Neutrophil (primary cell): ENCODE results near the gene PLA2R1.

Experiments
- H3K27ac ChIP-seq: fragments of 200-600 bp; sonication (generic); 2 replicates; pipeline ENCODE4 v1.5.1; 2016; ENCODE audit warnings: mild to moderate bottlenecking, moderate library complexity
- H3K27me3 ChIP-seq: fragments of 200-600 bp; sonication (generic); 2 replicates; pipeline ENCODE4 v1.6.0; 2016; ENCODE audit warnings: mild to moderate bottlenecking
- H3K36me3 ChIP-seq: fragments of 200-600 bp; sonication (generic); 2 replicates; pipeline ENCODE4 v1.5.1; 2017
- H3K4me1 ChIP-seq, 2 experiments: fragments of 200-600 bp in 1 of 2; sonication (generic) in 1 of 2; 1 replicate in 1 of 2; 2 replicates in 1 of 2; pipeline versions ENCODE4 v1.5.1 to v1.6.1; 2013 to 2016; ENCODE audit warnings: low read depth in 1 of 2, low read length in 1 of 2, mild to moderate bottlenecking in 1 of 2, moderate library complexity in 1 of 2; ENCODE audit not compliant: control insufficient read depth in 1 of 2, insufficient read depth in 1 of 2
- H3K4me3 ChIP-seq, 2 experiments: fragments of 200-600 bp in 1 of 2; sonication (generic) in 1 of 2; 1 replicate in 1 of 2; 2 replicates in 1 of 2; pipeline ENCODE4 v1.5.1; 2013 to 2016; ENCODE audit warnings: low read depth in 1 of 2, low read length in 1 of 2, mild to moderate bottlenecking in 1 of 2, moderate library complexity in 1 of 2
- H3K9me3 ChIP-seq: fragments of 200-600 bp; sonication (generic); 2 replicates; pipeline ENCODE4 v1.5.1; 2016
- TF ChIP-seq, protein P1 (sequence below): fragments of 200-600 bp; sonication (generic); IDR thresholded peaks from 2 replicates; pipeline ENCODE4 v1.5.1; 2016; ENCODE audit warnings: antibody characterized with exemption

The PLA2R1 gene

DNA sequence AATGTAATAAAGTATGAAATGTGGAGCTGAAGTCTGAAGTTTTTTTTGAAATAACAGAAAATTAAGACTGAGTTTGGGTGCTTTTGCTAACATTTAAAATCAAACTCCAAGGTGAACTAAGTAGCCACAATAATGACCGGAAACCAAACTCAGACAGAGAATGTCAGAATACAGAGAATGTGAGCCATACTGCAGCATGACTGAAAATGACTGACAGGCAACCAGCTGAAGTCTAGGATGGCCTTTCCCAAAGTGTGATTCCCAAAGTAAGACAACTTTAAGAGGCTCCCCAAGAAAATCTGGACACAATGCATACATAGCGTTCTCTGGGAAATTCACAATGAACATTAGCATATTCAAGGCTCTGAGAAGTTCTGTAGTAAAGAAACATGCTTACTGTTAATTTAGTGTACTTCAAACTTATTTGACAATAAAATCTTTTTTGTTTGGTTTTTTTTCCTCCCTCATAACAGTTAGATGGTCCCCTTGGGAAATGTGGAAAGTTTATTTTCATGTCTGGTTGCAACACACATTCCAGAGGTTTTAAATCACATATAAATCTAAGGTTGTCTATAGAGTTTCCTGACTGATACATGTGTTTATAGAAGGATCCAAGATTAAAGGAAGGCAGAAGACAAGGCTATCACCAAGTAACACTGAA lies 28.6 kb downstream of the PLA2R1 start:
- Histone ChIP-seq H3K27ac (no peak overlapping the region), H3K36me3 (no peaks in the 10 kb centered on the region), H3K9me3 (no peaks in the 10 kb centered on the region), H3K4me3 (no peak overlapping the region), H3K4me1 (no peaks in the 10 kb centered on the region), H3K27me3 (peaks cover under 1% of the 10 kb centered on the region)
- TF ChIP-seq, protein P1, sequence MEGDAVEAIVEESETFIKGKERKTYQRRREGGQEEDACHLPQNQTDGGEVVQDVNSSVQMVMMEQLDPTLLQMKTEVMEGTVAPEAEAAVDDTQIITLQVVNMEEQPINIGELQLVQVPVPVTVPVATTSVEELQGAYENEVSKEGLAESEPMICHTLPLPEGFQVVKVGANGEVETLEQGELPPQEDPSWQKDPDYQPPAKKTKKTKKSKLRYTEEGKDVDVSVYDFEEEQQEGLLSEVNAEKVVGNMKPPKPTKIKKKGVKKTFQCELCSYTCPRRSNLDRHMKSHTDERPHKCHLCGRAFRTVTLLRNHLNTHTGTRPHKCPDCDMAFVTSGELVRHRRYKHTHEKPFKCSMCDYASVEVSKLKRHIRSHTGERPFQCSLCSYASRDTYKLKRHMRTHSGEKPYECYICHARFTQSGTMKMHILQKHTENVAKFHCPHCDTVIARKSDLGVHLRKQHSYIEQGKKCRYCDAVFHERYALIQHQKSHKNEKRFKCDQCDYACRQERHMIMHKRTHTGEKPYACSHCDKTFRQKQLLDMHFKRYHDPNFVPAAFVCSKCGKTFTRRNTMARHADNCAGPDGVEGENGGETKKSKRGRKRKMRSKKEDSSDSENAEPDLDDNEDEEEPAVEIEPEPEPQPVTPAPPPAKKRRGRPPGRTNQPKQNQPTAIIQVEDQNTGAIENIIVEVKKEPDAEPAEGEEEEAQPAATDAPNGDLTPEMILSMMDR = no peak

DNA sequence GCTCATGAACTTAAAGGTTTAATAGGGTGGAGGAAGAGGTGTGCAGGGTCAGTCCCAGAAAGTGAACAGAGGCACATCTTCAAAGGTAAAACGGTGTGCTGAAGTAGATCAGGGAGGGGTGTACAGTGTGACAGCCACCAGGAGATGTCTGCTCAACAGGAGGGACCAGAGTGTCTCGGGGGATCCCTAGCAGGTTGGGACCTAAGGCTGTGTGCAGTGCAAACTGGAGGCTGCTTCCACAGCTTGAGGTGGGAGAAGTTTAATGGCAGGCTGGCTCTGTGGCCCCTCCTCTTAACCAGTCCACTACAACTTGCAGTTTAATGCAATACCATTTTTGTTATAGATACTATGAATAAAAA lies 33.2 kb downstream of the PLA2R1 start:
- no peaks in the 10 kb centered on the region for H3K36me3 ChIP-seq
- no peaks in the 10 kb centered on the region for H3K9me3 ChIP-seq
- no peak overlapping the region for H3K27ac ChIP-seq
- H3K4me1 ChIP-seq = no peaks in the 10 kb centered on the region
- H3K27me3 ChIP-seq = peaks cover 4% of the 10 kb centered on the region
- no peak overlapping the region for H3K4me3 ChIP-seq
- TF ChIP-seq, protein P1 = no peak

DNA sequence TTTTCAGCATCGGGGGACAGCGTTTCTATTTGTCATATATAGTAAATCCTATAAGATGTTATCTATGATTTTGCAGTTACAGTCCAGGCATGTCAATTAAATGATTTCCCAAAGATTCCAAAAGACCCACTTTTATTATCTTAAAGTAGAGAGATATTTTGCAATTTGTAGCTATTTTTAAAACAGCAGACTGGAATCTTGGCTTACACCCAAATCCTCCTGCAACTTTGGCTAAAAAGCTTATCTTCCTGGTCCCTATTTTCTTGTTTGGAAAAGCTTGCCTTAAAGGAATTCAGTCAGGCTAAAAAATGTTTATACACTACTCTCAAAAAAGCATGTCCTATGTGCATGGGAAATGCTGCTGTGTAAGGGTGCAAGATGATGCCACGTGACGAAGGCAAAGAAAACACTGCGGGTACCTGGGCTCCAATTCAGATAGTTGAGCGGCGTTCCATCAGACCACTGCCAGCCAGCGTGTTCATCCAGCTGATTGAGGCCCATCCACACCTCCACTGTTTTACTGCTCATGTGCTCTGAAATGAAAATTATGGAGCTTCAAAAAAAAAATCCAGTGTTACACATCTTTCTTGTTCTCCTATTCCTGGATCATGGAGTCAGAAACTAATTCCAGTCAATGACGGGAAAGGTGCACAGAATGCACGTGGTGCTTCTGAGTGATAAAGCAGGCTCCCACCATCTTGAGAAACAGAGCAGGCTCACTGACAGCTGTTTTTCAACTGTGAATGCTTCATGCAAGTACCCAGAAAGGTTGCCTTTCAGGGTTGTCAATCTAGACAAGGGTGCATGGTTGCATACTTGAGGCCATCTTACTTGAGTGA lies 33.8 kb downstream of the PLA2R1 start:
- Histone ChIP-seq H3K27me3 (peaks cover 4% of the 10 kb centered on the region), H3K9me3 (no peaks in the 10 kb centered on the region), H3K36me3 (no peaks in the 10 kb centered on the region), H3K4me3 (no peak overlapping the region), H3K4me1 (no peaks in the 10 kb centered on the region), H3K27ac (no peak overlapping the region)
- TF ChIP-seq, protein P1 = no peak

DNA sequence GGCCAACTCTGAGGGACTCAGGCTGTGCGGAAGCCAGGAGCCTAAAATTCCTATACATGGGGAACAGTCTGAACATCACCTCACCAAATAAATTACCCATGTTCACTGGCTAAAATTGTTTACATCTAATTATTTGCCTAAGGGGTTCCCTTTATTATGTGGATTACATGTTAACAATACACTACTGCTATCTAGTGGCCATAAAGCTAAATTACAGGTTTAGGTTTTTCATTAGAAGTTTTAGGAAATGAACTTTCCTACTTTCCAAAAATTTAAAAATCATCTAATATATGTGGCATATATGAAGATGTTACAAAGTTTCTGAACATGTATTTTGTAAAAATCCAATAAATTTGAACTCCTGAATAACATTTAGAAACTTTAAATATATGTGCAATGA lies 40.3 kb downstream of the PLA2R1 start:
- Histone ChIP-seq H3K27ac (no peak overlapping the region), H3K9me3 (no peaks in the 10 kb centered on the region), H3K27me3 (peaks cover 4% of the 10 kb centered on the region), H3K36me3 (no peaks in the 10 kb centered on the region), H3K4me3 (no peak overlapping the region), H3K4me1 (no peaks in the 10 kb centered on the region)
- TF ChIP-seq, protein P1 = peak; percentile 62

DNA sequence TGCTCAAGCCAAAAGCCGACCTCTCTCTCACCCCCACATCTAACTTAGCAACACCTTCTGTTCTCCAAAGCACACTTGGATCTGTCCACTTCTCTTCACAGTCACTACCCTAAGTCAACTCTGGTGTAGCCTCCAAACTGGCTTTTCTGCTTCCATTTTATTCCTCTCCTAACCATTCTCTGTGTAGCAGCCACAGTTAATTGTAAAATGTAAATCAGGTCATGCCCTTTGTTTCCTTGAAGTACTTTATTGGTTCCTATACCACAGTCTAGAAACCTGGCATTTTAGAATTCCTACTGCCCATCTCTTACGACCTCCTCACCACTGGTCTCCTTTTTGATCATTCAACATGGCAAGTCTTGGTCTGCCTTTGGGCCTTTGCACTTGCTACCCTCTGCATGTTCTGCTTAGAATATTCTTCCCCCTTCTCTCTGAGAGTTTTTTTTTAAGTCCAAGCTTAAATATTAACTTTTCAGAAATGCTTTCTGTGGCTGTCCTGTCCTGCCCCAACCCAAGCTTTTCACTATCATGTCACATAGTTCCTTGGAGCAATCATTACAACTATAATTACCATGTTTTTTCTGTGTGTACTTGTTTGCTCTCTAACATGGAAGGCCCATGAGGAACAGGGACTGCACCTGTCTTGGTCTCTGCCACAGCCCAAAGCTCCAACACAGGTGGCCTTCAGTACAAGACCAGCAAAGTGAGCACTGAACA lies 42.9 kb downstream of the PLA2R1 start:
- TF ChIP-seq, protein P1 = no peak
- Histone ChIP-seq H3K4me1 (no peaks in the 10 kb centered on the region), H3K36me3 (no peaks in the 10 kb centered on the region), H3K27ac (no peak overlapping the region), H3K4me3 (no peak overlapping the region), H3K9me3 (no peaks in the 10 kb centered on the region), H3K27me3 (no peaks in the 10 kb centered on the region)
